ENCODE data around the gene CUL4A. TPM values are rescaled to one million over a fixed set of nuclear protein-coding genes. Genes with fewer than 3 reads are reported as not detected.

The CUL4A gene
- total RNA-seq, 5 donors from 2014 or later (not counting 1 experiment from before 2014, with no cell fraction given), result 80.3 to 94.5 (median 82.7) TPM

GRCh38 chr13:113169277-113170272 is 39.8 kb upstream of the CUL4A start:
- peaks cover 5 to 25% (median 16%) of the 10 kb centered on the region in 3 donors for H3K4me1 Mint-ChIP-seq

GRCh38 chr13:113170511-113170910 is 38.9 kb upstream of the CUL4A start:
- Mint-ChIP-seq H3K27ac (peak overlapping the region; percentile 55 to 60), H3K27me3 (no peaks in the 10 kb centered on the region), H3K9me3 (peaks cover 5 to 10% (median 8%) of the 10 kb centered on the region in 3 donors), H3K4me3 (no peak overlapping the region), H3K36me3 (peaks cover 35% of the 10 kb centered on the region), H3K4me1 (peaks cover 5 to 31% (median 18%) of the 10 kb centered on the region in 3 donors)
- ChIA-PET CTCF (no interaction called here), POLR2A (no interaction called here)
- WGBS (ENCODE audit: insufficient coverage), result 100% methylated on average over 1 of the region's 5 CpGs
- Histone ChIP-seq H3K27ac (ENCODE audit: low read length) (no peak overlapping the region), H3K4me3 (ENCODE audit: control insufficient read depth in 1 of 2, extremely low read depth in 1 of 2, low read length in 1 of 2) (no peak overlapping the region), H3K9me3 (no peaks in the 10 kb centered on the region), H3K27me3 (replicated peaks in 1 of 2; ENCODE audit: control insufficient read depth in 2 of 2, extremely low read depth in 1 of 2, insufficient read depth in 2 of 2, low read length in 1 of 2) (no peaks in the 10 kb centered on the region), H3K4me1 (ENCODE audit: control insufficient read depth in 1 of 2, extremely low read depth in 1 of 2, insufficient read depth in 2 of 2, low read length in 2 of 2) (peaks cover 2 to 31% of the 10 kb centered on the region in 2 experiments), H3K36me3 (ENCODE audit: control insufficient read depth in 2 of 2, extremely low read depth in 1 of 2, insufficient read depth in 1 of 2, low read length in 1 of 2) (peaks cover 9 to 24% of the 10 kb centered on the region in 2 donors)
- DNase-seq (no peak), ATAC-seq (replicated peaks in 1 of 4) (no peak)

More at GRCh38 chr13:113169277-113170272, 39.8 kb upstream of the CUL4A start:
- H3K27ac ChIP-seq (ENCODE audit: low read length), result no peak overlapping the region
- no peak overlapping the region for H3K4me3 ChIP-seq (ENCODE audit: control insufficient read depth in 1 of 2, extremely low read depth in 1 of 2, low read length in 1 of 2)
- ChIA-PET POLR2A (no interaction called here), CTCF (no interaction called here)
- peaks cover 6 to 19% of the 10 kb centered on the region in 2 donors for H3K36me3 ChIP-seq (ENCODE audit: control insufficient read depth in 2 of 2, extremely low read depth in 1 of 2, insufficient read depth in 1 of 2, low read length in 1 of 2)
- DNase-seq (no peak), ATAC-seq (replicated peaks in 1 of 4) (no peak)
- H3K27me3 Mint-ChIP-seq, result no peaks in the 10 kb centered on the region
- no peaks in the 10 kb centered on the region for H3K27me3 ChIP-seq (replicated peaks in 1 of 2; ENCODE audit: control insufficient read depth in 2 of 2, extremely low read depth in 1 of 2, insufficient read depth in 2 of 2, low read length in 1 of 2)
- peaks cover 2 to 28% of the 10 kb centered on the region in 2 experiments for H3K4me1 ChIP-seq (ENCODE audit: control insufficient read depth in 1 of 2, extremely low read depth in 1 of 2, insufficient read depth in 2 of 2, low read length in 2 of 2)
- peaks cover 30% of the 10 kb centered on the region for H3K36me3 Mint-ChIP-seq
- H3K9me3 ChIP-seq, result no peaks in the 10 kb centered on the region
- H3K9me3 Mint-ChIP-seq, result peaks cover 5 to 10% (median 8%) of the 10 kb centered on the region in 3 donors
- WGBS (ENCODE audit: insufficient coverage), result 98% methylated on average over 7 of the region's 13 CpGs
- H3K4me3 Mint-ChIP-seq, result no peak overlapping the region
- H3K27ac Mint-ChIP-seq, result peak overlapping the region; percentile 29 to 34

- peaks cover 11 to 31% of the 10 kb centered on the region in 2 donors for H3K36me3 ChIP-seq (ENCODE audit: control insufficient read depth in 2 of 2, extremely low read depth in 1 of 2, insufficient read depth in 1 of 2, low read length in 1 of 2)
- ATAC-seq (replicated peaks in 1 of 4) (no peak), DNase-seq (no peak)
- H3K9me3 ChIP-seq, result no peaks in the 10 kb centered on the region
- peaks cover 2 to 37% of the 10 kb centered on the region in 2 experiments for H3K4me1 ChIP-seq (ENCODE audit: control insufficient read depth in 1 of 2, extremely low read depth in 1 of 2, insufficient read depth in 2 of 2, low read length in 2 of 2)
- ChIA-PET CTCF (no interaction called here), POLR2A (no interaction called here)
- Mint-ChIP-seq H3K9me3 (peaks cover 5 to 10% (median 8%) of the 10 kb centered on the region in 3 donors), H3K4me1 (peaks cover 14 to 38% (median 21%) of the 10 kb centered on the region in 3 donors), H3K27ac (peak overlapping the region; percentile 55 to 65), H3K36me3 (peaks cover 41% of the 10 kb centered on the region), H3K27me3 (no peaks in the 10 kb centered on the region), H3K4me3 (no peak overlapping the region)
- H3K27ac ChIP-seq (ENCODE audit: low read length), result no peak overlapping the region
- no peak overlapping the region for H3K4me3 ChIP-seq (ENCODE audit: control insufficient read depth in 1 of 2, extremely low read depth in 1 of 2, low read length in 1 of 2)
- 93% methylated on average over 30 of the region's 34 CpGs for WGBS (ENCODE audit: insufficient coverage)
- H3K27me3 ChIP-seq (replicated peaks in 1 of 2; ENCODE audit: control insufficient read depth in 2 of 2, extremely low read depth in 1 of 2, insufficient read depth in 2 of 2, low read length in 1 of 2), result no peaks in the 10 kb centered on the region
These were observed 37.9 kb upstream of the CUL4A start for GRCh38 chr13:113171250-113172125.

GRCh38 chr13:113172419-113172926 is 36.9 kb upstream of the CUL4A start:
- POLR2A ChIA-PET, result no interaction called here
- peaks cover under 1 to 6% (median 3%) of the 10 kb centered on the region in 3 donors for H3K9me3 Mint-ChIP-seq
- peaks cover 14 to 31% of the 10 kb centered on the region in 2 donors for H3K36me3 ChIP-seq (ENCODE audit: control insufficient read depth in 2 of 2, extremely low read depth in 1 of 2, insufficient read depth in 1 of 2, low read length in 1 of 2)
- no peak overlapping the region for H3K4me3 ChIP-seq (ENCODE audit: control insufficient read depth in 1 of 2, extremely low read depth in 1 of 2, low read length in 1 of 2)
- CTCF ChIA-PET, result no interaction called here
- H3K4me1 ChIP-seq (ENCODE audit: control insufficient read depth in 1 of 2, extremely low read depth in 1 of 2, insufficient read depth in 2 of 2, low read length in 2 of 2), result peaks cover 5 to 44% of the 10 kb centered on the region in 2 experiments
- H3K4me1 Mint-ChIP-seq, result peaks cover 15 to 42% (median 24%) of the 10 kb centered on the region in 3 donors
- DNase-seq (no peak), ATAC-seq (replicated peaks in 1 of 4) (no peak)
- H3K27ac ChIP-seq (ENCODE audit: low read length), result no peak overlapping the region
- no peaks in the 10 kb centered on the region for H3K9me3 ChIP-seq
- H3K27ac Mint-ChIP-seq, result no peak overlapping the region
- H3K27me3 ChIP-seq (replicated peaks in 1 of 2; ENCODE audit: control insufficient read depth in 2 of 2, extremely low read depth in 1 of 2, insufficient read depth in 2 of 2, low read length in 1 of 2), result no peaks in the 10 kb centered on the region
- peaks cover 37% of the 10 kb centered on the region for H3K36me3 Mint-ChIP-seq
- no peak overlapping the region for H3K4me3 Mint-ChIP-seq
- WGBS (ENCODE audit: insufficient coverage), result 96% methylated on average over 9 of the region's 13 CpGs
- no peaks in the 10 kb centered on the region for H3K27me3 Mint-ChIP-seq

GRCh38 chr13:113176280-113176679 is 33.1 kb upstream of the CUL4A start:
- H3K27me3 Mint-ChIP-seq, result no peaks in the 10 kb centered on the region
- Histone ChIP-seq H3K4me1 (ENCODE audit: control insufficient read depth in 1 of 2, extremely low read depth in 1 of 2, insufficient read depth in 2 of 2, low read length in 2 of 2) (peaks cover 7 to 53% of the 10 kb centered on the region in 2 experiments), H3K9me3 (no peaks in the 10 kb centered on the region), H3K4me3 (ENCODE audit: control insufficient read depth in 1 of 2, extremely low read depth in 1 of 2, low read length in 1 of 2) (no peak overlapping the region), H3K27me3 (replicated peaks in 1 of 2; ENCODE audit: control insufficient read depth in 2 of 2, extremely low read depth in 1 of 2, insufficient read depth in 2 of 2, low read length in 1 of 2) (no peaks in the 10 kb centered on the region), H3K27ac (ENCODE audit: low read length) (peak overlapping the region; percentile 92), H3K36me3 (ENCODE audit: control insufficient read depth in 2 of 2, extremely low read depth in 1 of 2, insufficient read depth in 1 of 2, low read length in 1 of 2) (peaks cover 30 to 62% of the 10 kb centered on the region in 2 donors)
- DNase-seq, result peak in 32 of 35 experiments; percentile 28 to 89 (median 63)
- peak overlapping the region; percentile 98 to 99 for H3K27ac Mint-ChIP-seq
- POLR2A ChIA-PET, result no interaction called here
- no peaks in the 10 kb centered on the region for H3K9me3 Mint-ChIP-seq
- peaks cover 27 to 66% (median 38%) of the 10 kb centered on the region in 3 donors for H3K4me1 Mint-ChIP-seq
- CTCF ChIA-PET, result no interaction called here
- ATAC-seq (replicated peaks in 1 of 4), result peak; percentile 54 to 96 (median 80)
- peak overlapping the region; percentile 22 to 67 (median 48) for H3K4me3 Mint-ChIP-seq
- peaks cover 48% of the 10 kb centered on the region for H3K36me3 Mint-ChIP-seq
- 36% methylated on average over 3 of the region's 5 CpGs for WGBS (ENCODE audit: insufficient coverage)

GRCh38 chr13:113176822-113177221 is 32.6 kb upstream of the CUL4A start:
- no peaks in the 10 kb centered on the region for H3K27me3 ChIP-seq (replicated peaks in 1 of 2; ENCODE audit: control insufficient read depth in 2 of 2, extremely low read depth in 1 of 2, insufficient read depth in 2 of 2, low read length in 1 of 2)
- WGBS (ENCODE audit: insufficient coverage), result 100% methylated on average over 4 of the region's 14 CpGs
- peaks cover 30 to 65% (median 40%) of the 10 kb centered on the region in 3 donors for H3K4me1 Mint-ChIP-seq
- no peaks in the 10 kb centered on the region for H3K27me3 Mint-ChIP-seq
- no peak for ATAC-seq (replicated peaks in 1 of 4)
- peaks cover 7 to 50% of the 10 kb centered on the region in 2 experiments for H3K4me1 ChIP-seq (ENCODE audit: control insufficient read depth in 1 of 2, extremely low read depth in 1 of 2, insufficient read depth in 2 of 2, low read length in 2 of 2)
- DNase-seq, result no peak
- peaks cover 27 to 59% of the 10 kb centered on the region in 2 donors for H3K36me3 ChIP-seq (ENCODE audit: control insufficient read depth in 2 of 2, extremely low read depth in 1 of 2, insufficient read depth in 1 of 2, low read length in 1 of 2)
- peak overlapping the region; percentile 23 to 98 for H3K27ac Mint-ChIP-seq
- no peak overlapping the region for H3K4me3 ChIP-seq (ENCODE audit: control insufficient read depth in 1 of 2, extremely low read depth in 1 of 2, low read length in 1 of 2)
- peak overlapping the region; percentile 92 for H3K27ac ChIP-seq (ENCODE audit: low read length)
- no peaks in the 10 kb centered on the region for H3K9me3 Mint-ChIP-seq
- peaks cover 47% of the 10 kb centered on the region for H3K36me3 Mint-ChIP-seq
- CTCF ChIA-PET, result no interaction called here
- no peak overlapping the region for H3K4me3 Mint-ChIP-seq
- H3K9me3 ChIP-seq, result no peaks in the 10 kb centered on the region
- POLR2A ChIA-PET, result no interaction called here
